Stimulated activated CD8-positive, alpha-beta memory T cell treated with anti-CD3 and anti-CD28 coated beads, Interleukin-2, amount 100 ng/mL, for 1 hour (primary cell): ENCODE results near the gene POLR1A.

ENCODE experiments used
- DNase-seq, 2 donors: peaks; one replicate each; pipeline ENCODE4 v3.0.0-alpha.2; 2020; ENCODE audit warnings: low read depth in 2 of 2

Gene POLR1A

GRCh38 chr2:85978883-85979780, 126.6 kb downstream of the POLR1A start:
- DNase-seq = no peak

DNA sequence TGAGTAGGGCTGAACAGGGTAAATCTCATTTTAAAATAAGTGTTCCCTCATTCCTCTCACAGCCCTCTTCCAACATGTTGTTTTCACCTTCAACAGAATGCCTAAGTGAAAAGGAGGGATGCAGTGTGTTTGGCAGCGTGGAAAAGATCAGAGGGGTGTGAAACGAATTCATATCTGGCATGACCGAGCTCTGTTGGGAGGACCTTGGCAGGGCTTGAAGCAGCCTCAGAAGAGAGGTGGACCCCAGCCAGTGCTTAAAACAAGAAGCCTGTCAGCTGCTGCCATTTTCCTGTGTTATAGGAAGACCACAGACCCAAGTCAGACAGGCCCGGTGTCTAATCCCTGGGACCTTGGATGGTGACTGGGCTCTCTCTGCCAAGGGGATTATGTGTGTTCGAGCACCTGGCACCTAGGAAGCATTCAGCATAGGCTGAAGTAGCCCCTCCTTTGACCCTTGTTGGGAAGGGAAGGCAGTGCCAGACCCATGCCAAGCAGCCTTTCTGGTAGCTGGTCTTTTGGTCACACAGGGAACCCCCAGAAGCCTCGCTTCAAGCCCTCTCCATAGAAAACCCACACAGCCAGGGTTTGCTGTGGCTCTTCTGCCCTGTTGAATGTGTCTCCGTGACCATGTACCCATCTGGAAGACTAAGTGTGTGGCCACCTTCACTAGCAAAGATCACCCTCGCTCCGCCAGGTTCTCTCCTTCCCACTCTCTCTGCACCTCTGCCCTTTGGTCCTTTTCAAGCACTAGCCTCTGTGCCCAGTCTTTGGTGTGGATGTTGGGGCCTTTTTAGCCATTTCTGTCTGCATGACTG, 129.4 kb downstream of the POLR1A start:
- no peak for DNase-seq

DNA sequence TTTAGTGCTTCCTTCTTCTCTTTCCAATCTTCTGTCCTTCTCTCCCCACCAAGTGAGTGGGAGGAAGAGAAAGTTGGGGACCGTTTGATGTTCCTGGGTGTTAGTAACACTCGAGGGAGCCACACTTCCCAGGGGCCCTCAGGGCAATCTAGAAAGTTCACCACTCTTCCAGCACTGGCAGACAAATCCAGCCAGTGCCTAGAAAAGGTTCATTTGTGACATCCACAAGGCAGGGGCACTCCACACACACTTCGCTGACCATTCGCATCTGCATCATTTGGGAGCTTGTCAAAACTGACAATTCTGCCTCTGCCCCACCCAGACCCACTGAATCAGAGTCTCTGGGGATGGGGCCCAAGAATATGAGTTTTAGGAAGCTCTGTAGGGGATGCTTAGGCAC, 130.1 kb downstream of the POLR1A start:
- DNase-seq = no peak

GRCh38 chr2:85974390-85974789, 131.3 kb downstream of the POLR1A start:
- DNase-seq = no peak

DNA sequence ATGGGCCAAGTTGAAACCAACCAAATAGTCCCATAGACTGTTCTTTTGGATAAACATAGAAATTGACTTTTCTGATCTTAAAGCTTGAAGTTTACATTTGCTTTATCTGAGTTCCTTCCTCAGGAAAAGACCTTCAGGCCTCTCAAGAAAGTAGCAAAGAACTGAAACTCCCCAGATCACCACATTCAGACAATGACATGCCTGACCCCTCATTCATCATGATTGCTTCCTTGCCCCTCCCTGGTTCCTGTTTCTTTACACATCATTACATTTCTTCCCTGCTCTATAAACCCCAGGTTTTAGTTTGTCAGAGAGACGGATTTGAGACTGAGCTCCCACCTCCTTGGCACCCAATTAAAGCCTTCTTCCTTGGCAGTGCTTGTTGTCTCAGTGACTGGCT, 133.3 kb downstream of the POLR1A start:
- DNase-seq = no peak

DNA sequence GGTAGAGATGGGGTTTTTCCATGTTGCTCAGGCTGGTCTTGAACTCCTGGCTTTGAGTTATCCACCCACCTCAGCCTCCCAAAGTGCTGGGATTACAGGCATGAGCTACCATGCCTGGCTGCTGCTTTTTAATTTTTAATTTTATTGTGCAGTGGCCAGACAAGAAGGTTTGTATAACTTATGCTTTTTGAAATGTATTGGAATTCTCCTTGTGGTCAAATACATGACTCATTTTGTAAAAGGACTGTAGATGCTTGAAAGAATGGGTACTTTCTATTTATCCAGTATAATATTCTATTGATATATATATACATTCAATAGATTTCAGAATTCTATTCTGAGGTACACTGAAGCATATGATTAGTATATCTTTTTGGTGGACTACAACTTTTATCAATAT, 134.3 kb downstream of the POLR1A start:
- no peak for DNase-seq
